Measurements from ENCODE around the gene TRIM16.
"Not testable (repeated sequence)": the region's sequence is repeated elsewhere in the genome, so short reads cannot be mapped to it uniquely, and the experiment has no call there.

DNA sequence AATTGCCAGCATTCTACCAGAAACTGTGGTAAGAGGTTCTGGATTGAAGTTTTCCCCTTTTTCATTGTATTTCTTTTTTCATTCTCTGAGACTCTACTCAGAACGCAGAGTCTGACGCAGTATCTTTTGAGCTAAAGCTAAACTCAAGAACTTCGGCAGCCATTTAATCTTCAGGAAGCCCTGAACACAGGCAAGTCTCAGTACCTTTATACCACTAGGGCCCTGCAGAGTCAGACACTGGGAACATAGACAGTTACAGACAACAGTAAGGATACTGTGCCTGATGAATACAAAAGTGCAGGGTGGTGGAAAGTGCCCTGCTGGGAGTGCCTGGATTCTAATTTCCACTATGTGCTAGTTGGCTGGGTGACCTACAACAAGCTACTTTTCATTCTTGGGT, 976 bp downstream of the TRIM16 start:
- TF ChIP-seq, protein P1, sequence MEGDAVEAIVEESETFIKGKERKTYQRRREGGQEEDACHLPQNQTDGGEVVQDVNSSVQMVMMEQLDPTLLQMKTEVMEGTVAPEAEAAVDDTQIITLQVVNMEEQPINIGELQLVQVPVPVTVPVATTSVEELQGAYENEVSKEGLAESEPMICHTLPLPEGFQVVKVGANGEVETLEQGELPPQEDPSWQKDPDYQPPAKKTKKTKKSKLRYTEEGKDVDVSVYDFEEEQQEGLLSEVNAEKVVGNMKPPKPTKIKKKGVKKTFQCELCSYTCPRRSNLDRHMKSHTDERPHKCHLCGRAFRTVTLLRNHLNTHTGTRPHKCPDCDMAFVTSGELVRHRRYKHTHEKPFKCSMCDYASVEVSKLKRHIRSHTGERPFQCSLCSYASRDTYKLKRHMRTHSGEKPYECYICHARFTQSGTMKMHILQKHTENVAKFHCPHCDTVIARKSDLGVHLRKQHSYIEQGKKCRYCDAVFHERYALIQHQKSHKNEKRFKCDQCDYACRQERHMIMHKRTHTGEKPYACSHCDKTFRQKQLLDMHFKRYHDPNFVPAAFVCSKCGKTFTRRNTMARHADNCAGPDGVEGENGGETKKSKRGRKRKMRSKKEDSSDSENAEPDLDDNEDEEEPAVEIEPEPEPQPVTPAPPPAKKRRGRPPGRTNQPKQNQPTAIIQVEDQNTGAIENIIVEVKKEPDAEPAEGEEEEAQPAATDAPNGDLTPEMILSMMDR (IDR thresholded peaks at IDR 0.05) = not testable (repeated sequence)
- TF ChIP-seq POLR2A, EP300 (IDR thresholded peaks at IDR 0.05): not testable (repeated sequence)

Measured in tibial nerve (tissue), 4 donors.